ENCODE data around the gene THSD4. TPM values are rescaled to one million over a fixed set of nuclear protein-coding genes. Genes with fewer than 3 reads are reported as not detected.

The THSD4 gene
- total RNA-seq, 1 donor, result 15.6 TPM

DNA sequence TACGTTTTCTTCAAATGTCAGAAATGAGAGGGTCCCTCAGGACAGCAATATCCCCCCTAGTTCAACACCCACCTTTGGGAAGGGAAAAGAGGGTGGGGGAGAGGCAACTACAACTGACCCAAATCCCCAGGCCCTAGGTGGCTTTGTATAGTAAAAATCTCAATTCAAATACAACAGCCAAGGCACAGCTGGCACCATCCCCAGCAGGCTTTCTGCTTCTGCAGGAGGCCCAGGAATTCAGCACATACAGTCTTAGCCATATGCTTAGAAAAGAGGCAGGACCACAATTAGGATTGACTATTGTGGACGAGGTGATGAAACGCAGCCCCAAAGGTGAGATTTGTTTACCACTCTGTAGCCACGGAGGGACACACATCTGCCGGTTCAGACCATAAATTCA is 710.9 kb downstream of the THSD4 start:
- Histone ChIP-seq H4K20me1 (ENCODE audit: insufficient read depth, low read length) (no peaks in the 10 kb centered on the region), H3K4me3 (ENCODE audit: insufficient read depth, low read length) (no peak overlapping the region), H2AFZ (ENCODE audit: low read length) (no peak overlapping the region), H3K27ac (ENCODE audit: low read depth, low read length) (no peak overlapping the region), H3K9me3 (ENCODE audit: low read depth, low read length) (peaks cover 14% of the 10 kb centered on the region), H3K79me2 (ENCODE audit: insufficient read depth, low read length) (no peaks in the 10 kb centered on the region), H3K27me3 (ENCODE audit: insufficient read depth, low read length) (no peaks in the 10 kb centered on the region), H3K36me3 (ENCODE audit: insufficient read depth, low read length) (peaks cover 67% of the 10 kb centered on the region), H3K4me2 (ENCODE audit: insufficient read depth, low read length) (no peak overlapping the region), H3K4me1 (ENCODE audit: insufficient read depth, low read length) (no peaks in the 10 kb centered on the region)
- DNase-seq (ENCODE audit: insufficient read length, low spot score, missing footprints), result no peak
- TF ChIP-seq, protein P1, sequence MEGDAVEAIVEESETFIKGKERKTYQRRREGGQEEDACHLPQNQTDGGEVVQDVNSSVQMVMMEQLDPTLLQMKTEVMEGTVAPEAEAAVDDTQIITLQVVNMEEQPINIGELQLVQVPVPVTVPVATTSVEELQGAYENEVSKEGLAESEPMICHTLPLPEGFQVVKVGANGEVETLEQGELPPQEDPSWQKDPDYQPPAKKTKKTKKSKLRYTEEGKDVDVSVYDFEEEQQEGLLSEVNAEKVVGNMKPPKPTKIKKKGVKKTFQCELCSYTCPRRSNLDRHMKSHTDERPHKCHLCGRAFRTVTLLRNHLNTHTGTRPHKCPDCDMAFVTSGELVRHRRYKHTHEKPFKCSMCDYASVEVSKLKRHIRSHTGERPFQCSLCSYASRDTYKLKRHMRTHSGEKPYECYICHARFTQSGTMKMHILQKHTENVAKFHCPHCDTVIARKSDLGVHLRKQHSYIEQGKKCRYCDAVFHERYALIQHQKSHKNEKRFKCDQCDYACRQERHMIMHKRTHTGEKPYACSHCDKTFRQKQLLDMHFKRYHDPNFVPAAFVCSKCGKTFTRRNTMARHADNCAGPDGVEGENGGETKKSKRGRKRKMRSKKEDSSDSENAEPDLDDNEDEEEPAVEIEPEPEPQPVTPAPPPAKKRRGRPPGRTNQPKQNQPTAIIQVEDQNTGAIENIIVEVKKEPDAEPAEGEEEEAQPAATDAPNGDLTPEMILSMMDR (IDR thresholded peaks at IDR 0.05; ENCODE audit: extremely low read depth, low read depth, low read length), result no peak

DNA sequence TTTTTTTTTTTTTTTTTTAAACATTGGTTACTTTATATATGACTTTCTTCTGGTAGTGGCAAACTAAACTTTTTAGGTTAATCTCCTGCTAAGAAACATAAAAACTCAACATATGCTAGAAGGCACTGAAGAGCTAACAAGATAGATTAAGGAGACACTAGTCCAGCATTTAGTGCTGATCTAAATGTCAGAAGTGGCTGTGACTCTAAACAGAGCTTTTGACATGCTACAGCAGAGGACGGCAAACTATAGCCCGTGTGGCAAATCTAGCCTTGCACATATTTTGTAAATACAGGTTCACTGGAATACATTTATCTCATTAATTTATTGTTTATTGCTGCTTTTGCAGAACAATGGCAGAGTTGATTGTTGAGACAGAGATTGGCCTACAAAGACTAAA is 715.7 kb downstream of the THSD4 start:
- TF ChIP-seq, protein P1 (IDR thresholded peaks at IDR 0.05; ENCODE audit: extremely low read depth, low read depth, low read length), result no peak
- Histone ChIP-seq H3K9me3 (ENCODE audit: low read depth, low read length) (no peaks in the 10 kb centered on the region), H3K79me2 (ENCODE audit: insufficient read depth, low read length) (no peaks in the 10 kb centered on the region), H3K27ac (ENCODE audit: low read depth, low read length) (no peak overlapping the region), H3K4me3 (ENCODE audit: insufficient read depth, low read length) (no peak overlapping the region), H2AFZ (ENCODE audit: low read length) (no peak overlapping the region), H3K4me1 (ENCODE audit: insufficient read depth, low read length) (no peaks in the 10 kb centered on the region), H3K4me2 (ENCODE audit: insufficient read depth, low read length) (no peak overlapping the region), H3K36me3 (ENCODE audit: insufficient read depth, low read length) (peaks cover 35% of the 10 kb centered on the region), H3K27me3 (ENCODE audit: insufficient read depth, low read length) (no peaks in the 10 kb centered on the region), H4K20me1 (ENCODE audit: insufficient read depth, low read length) (no peaks in the 10 kb centered on the region)
- DNase-seq (ENCODE audit: insufficient read length, low spot score, missing footprints), result no peak

Other genes with a start within 250 kb of the THSD4 start
- gene THAP10, start 223.0 kb upstream of the THSD4 start, total RNA-seq, result 1.1 and 1.8 TPM in 2 replicates
- 13.0 and 18.1 TPM in 2 replicates for gene LRRC49, start 222.6 kb upstream of the THSD4 start, total RNA-seq